HEK293 (cell line): ENCODE data around the gene COMMD4.

ENCODE experiments used
- GLIS2 ChIP-seq: fragments of 450-650 bp; formaldehyde crosslinking; IDR thresholded peaks from 2 replicates; pipeline ENCODE4 v1.5.1; 2016; ENCODE audit warnings: missing biosample characterization, missing genetic modification characterization
- HOXC10 ChIP-seq: sonication (generic); formaldehyde crosslinking; IDR thresholded peaks from 2 replicates; pipeline ENCODE4 v1.8.1; 2023; ENCODE audit warnings: mild to moderate bottlenecking, missing genetic modification reagents
- KLF7 ChIP-seq: fragments of 450-650 bp; formaldehyde crosslinking; IDR thresholded peaks from 2 replicates; pipeline ENCODE4 v1.5.1; 2016; ENCODE audit warnings: missing biosample characterization, missing genetic modification characterization, borderline replicate concordance
- SCRT2 ChIP-seq: fragments of 450-650 bp; formaldehyde crosslinking; IDR thresholded peaks from 2 replicates; pipeline ENCODE4 v1.5.1; 2016; ENCODE audit warnings: missing biosample characterization, missing genetic modification characterization
- TSHZ1 ChIP-seq: fragments of 450-650 bp; formaldehyde crosslinking; IDR thresholded peaks from 2 replicates; pipeline ENCODE4 v1.5.1; 2016; ENCODE audit warnings: missing biosample characterization, missing genetic modification characterization, borderline replicate concordance
- ZFP37 ChIP-seq: fragments of 450-650 bp; formaldehyde crosslinking; IDR thresholded peaks from 2 replicates; pipeline ENCODE4 v1.5.1; 2016; ENCODE audit warnings: missing biosample characterization, missing genetic modification characterization
- ZFP69B ChIP-seq: fragments of 450-650 bp; formaldehyde crosslinking; IDR thresholded peaks from 2 replicates; pipeline ENCODE4 v1.5.1; 2016; ENCODE audit warnings: missing biosample characterization, missing genetic modification characterization
- ZNF133 ChIP-seq: fragments of 450-650 bp; formaldehyde crosslinking; IDR thresholded peaks from 2 replicates; pipeline ENCODE4 v1.5.1; 2016; ENCODE audit warnings: missing biosample characterization, missing genetic modification characterization
- ZNF148 ChIP-seq: fragments of 450-650 bp; formaldehyde crosslinking; IDR thresholded peaks from 2 replicates; pipeline ENCODE4 v1.5.0; 2017; ENCODE audit warnings: missing biosample characterization, missing genetic modification characterization, borderline replicate concordance
- ZNF157 ChIP-seq: fragments of 450-650 bp; formaldehyde crosslinking; IDR thresholded peaks from 2 replicates; pipeline ENCODE4 v1.5.1; 2016; ENCODE audit warnings: missing biosample characterization, missing genetic modification characterization
- ZNF16 ChIP-seq: fragments of 450-650 bp; formaldehyde crosslinking; IDR thresholded peaks from 2 replicates; pipeline ENCODE4 v1.5.1; 2016; ENCODE audit warnings: low read depth, missing biosample characterization, missing genetic modification characterization
- ZNF23 ChIP-seq: fragments of 450-650 bp; formaldehyde crosslinking; IDR thresholded peaks from 2 replicates; pipeline ENCODE4 v1.5.1; 2016; ENCODE audit warnings: missing biosample characterization, missing genetic modification characterization, borderline replicate concordance
- ZNF354C ChIP-seq: fragments of 450-650 bp; formaldehyde crosslinking; IDR thresholded peaks from 2 replicates; pipeline ENCODE4 v1.5.1; 2016; ENCODE audit warnings: missing biosample characterization, missing genetic modification characterization, low read depth, borderline replicate concordance
- ZNF488 ChIP-seq: fragments of 450-650 bp; formaldehyde crosslinking; IDR thresholded peaks from 2 replicates; pipeline ENCODE4 v1.5.1; 2016; ENCODE audit warnings: missing biosample characterization, missing genetic modification characterization
- ZNF501 ChIP-seq: fragments of 450-650 bp; formaldehyde crosslinking; IDR thresholded peaks from 2 replicates; pipeline ENCODE4 v1.5.1; 2016; ENCODE audit warnings: missing biosample characterization, missing genetic modification characterization
- ZNF529 ChIP-seq: fragments of 450-650 bp; formaldehyde crosslinking; IDR thresholded peaks from 2 replicates; pipeline ENCODE4 v1.5.1; 2017; ENCODE audit warnings: missing genetic modification characterization, missing biosample characterization; ENCODE audit not compliant: insufficient replicate concordance
- ZNF544 ChIP-seq: fragments of 450-650 bp; formaldehyde crosslinking; IDR thresholded peaks from 2 replicates; pipeline ENCODE4 v1.5.0; 2017; ENCODE audit warnings: missing biosample characterization, missing genetic modification characterization
- ZNF585B ChIP-seq: fragments of 450-650 bp; formaldehyde crosslinking; IDR thresholded peaks from 2 replicates; pipeline ENCODE4 v1.5.1; 2016; ENCODE audit warnings: missing biosample characterization, missing genetic modification characterization
- ZNF596 ChIP-seq: fragments of 450-650 bp; IDR thresholded peaks from 2 replicates; pipeline ENCODE4 v1.5.0; 2018; ENCODE audit warnings: missing biosample characterization, mild to moderate bottlenecking, missing genetic modification characterization, moderate library complexity
- ZNF623 ChIP-seq: fragments of 450-650 bp; formaldehyde crosslinking; IDR thresholded peaks from 2 replicates; pipeline ENCODE4 v1.5.1; 2016; ENCODE audit warnings: missing biosample characterization, missing genetic modification characterization
- ZNF626 ChIP-seq: fragments of 450-650 bp; sonication (Bioruptor Pico); formaldehyde crosslinking; IDR thresholded peaks from 2 replicates; pipeline ENCODE4 v1.5.1; 2018; ENCODE audit warnings: missing biosample characterization, missing genetic modification characterization, inconsistent platforms
- ZNF639 ChIP-seq: fragments of 450-650 bp; formaldehyde crosslinking; IDR thresholded peaks from 2 replicates; pipeline ENCODE4 v1.5.1; 2016; ENCODE audit warnings: missing biosample characterization, missing genetic modification characterization
- ZNF670 ChIP-seq: fragments of 450-650 bp; formaldehyde crosslinking; IDR thresholded peaks from 2 replicates; pipeline ENCODE4 v1.5.1; 2016; ENCODE audit warnings: missing biosample characterization, missing genetic modification characterization, low read depth
- ZNF777 ChIP-seq: fragments of 450-650 bp; formaldehyde crosslinking; IDR thresholded peaks from 2 replicates; pipeline ENCODE4 v1.5.1; 2017; ENCODE audit warnings: missing biosample characterization, missing genetic modification characterization, borderline replicate concordance
- ZNF843 ChIP-seq: fragments of 450-650 bp; formaldehyde crosslinking; IDR thresholded peaks from 2 replicates; pipeline ENCODE4 v1.5.1; 2016; ENCODE audit warnings: missing biosample characterization, missing genetic modification characterization
- ZSCAN16 ChIP-seq: fragments of 450-650 bp; formaldehyde crosslinking; IDR thresholded peaks from 2 replicates; pipeline ENCODE4 v1.5.1; 2016; ENCODE audit warnings: missing biosample characterization, missing genetic modification characterization
- TF ChIP-seq, protein P1 (sequence below): fragments of 450-650 bp; formaldehyde crosslinking; IDR thresholded peaks from 2 replicates; pipeline ENCODE4 v1.5.1; 2016; ENCODE audit warnings: missing biosample characterization, missing genetic modification characterization
- TF ChIP-seq, protein P2 (sequence below): fragments of 450-650 bp; formaldehyde crosslinking; IDR thresholded peaks from 2 replicates; pipeline ENCODE4 v1.5.1; 2016; ENCODE audit warnings: missing biosample characterization, missing genetic modification characterization

Gene COMMD4

GRCh38 chr15:75367913-75368688 is 32.2 kb downstream of the COMMD4 start, which contains the start of gene MAN2C1 (continued):
- TF ChIP-seq, protein P1, sequence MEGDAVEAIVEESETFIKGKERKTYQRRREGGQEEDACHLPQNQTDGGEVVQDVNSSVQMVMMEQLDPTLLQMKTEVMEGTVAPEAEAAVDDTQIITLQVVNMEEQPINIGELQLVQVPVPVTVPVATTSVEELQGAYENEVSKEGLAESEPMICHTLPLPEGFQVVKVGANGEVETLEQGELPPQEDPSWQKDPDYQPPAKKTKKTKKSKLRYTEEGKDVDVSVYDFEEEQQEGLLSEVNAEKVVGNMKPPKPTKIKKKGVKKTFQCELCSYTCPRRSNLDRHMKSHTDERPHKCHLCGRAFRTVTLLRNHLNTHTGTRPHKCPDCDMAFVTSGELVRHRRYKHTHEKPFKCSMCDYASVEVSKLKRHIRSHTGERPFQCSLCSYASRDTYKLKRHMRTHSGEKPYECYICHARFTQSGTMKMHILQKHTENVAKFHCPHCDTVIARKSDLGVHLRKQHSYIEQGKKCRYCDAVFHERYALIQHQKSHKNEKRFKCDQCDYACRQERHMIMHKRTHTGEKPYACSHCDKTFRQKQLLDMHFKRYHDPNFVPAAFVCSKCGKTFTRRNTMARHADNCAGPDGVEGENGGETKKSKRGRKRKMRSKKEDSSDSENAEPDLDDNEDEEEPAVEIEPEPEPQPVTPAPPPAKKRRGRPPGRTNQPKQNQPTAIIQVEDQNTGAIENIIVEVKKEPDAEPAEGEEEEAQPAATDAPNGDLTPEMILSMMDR (tag by site-specific recombination), result peak; percentile 100
- TF ChIP-seq ZNF23 (no peak), ZNF585B (tag by site-specific recombination) (peak; percentile 27; the same call in 1 of the 2 replicates), ZNF157 (tag by site-specific recombination) (peak; percentile 9; the same call in 1 of the 2 replicates), ZNF670 (tag by site-specific recombination) (0 out of 2 replicates have a peak, but pooled peaks have one; percentile 30), ZNF501 (tag by site-specific recombination) (peak; percentile 99), ZNF843 (tag by site-specific recombination) (peak; percentile 80), KLF7 (tag by site-specific recombination) (peak; percentile 94), ZNF148 (tag by site-specific recombination) (peak; percentile 80; the same call in 1 of the 2 replicates), ZNF777 (tag by site-specific recombination) (peak; percentile 66; the same call in 1 of the 2 replicates), ZNF488 (tag by site-specific recombination) (no peak; the same call in 1 of the 2 replicates), ZNF16 (no peak), HOXC10 (CRISPR knock-in tag) (no peak), SCRT2 (tag by site-specific recombination) (peak; percentile 51), ZFP37 (peak; percentile 100), GLIS2 (tag by site-specific recombination) (peak; percentile 96), ZNF626 (tag by site-specific recombination) (no peak; the same call in 1 of the 2 replicates), ZNF596 (tag by site-specific recombination) (peak; percentile 55; the same call in 1 of the 2 replicates), ZFP69B (peak; percentile 84), ZSCAN16 (no peak; the same call in 1 of the 2 replicates), ZNF529 (tag by site-specific recombination) (no peak), ZNF544 (no peak), ZNF623 (tag by site-specific recombination) (peak; percentile 40), TSHZ1 (peak; percentile 73; the same call in 1 of the 2 replicates), ZNF133 (tag by site-specific recombination) (no peak), ZNF639 (tag by site-specific recombination) (peak; percentile 98), ZNF354C (no peak)
- TF ChIP-seq, protein P2, sequence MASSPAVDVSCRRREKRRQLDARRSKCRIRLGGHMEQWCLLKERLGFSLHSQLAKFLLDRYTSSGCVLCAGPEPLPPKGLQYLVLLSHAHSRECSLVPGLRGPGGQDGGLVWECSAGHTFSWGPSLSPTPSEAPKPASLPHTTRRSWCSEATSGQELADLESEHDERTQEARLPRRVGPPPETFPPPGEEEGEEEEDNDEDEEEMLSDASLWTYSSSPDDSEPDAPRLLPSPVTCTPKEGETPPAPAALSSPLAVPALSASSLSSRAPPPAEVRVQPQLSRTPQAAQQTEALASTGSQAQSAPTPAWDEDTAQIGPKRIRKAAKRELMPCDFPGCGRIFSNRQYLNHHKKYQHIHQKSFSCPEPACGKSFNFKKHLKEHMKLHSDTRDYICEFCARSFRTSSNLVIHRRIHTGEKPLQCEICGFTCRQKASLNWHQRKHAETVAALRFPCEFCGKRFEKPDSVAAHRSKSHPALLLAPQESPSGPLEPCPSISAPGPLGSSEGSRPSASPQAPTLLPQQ (tag by site-specific recombination), result peak; percentile 89
